Endothelial cell of umbilical vein (primary cell): ENCODE results near the gene C4orf54. TPM values are rescaled to one million over a fixed set of nuclear protein-coding genes. Genes with fewer than 3 reads are reported as not detected.

Experiments
- BruUV-seq: library from RNA; stranded (reverse); fragments of 400-500 nt; replicated peaks from 2 replicates; lab custom pipeline; 2021; lab: Mats Ljungman, UMichigan
- CTCF ChIA-PET: fragments of 300-600, 350-600 bp; sonication (Branson Sonifier 250); formaldehyde crosslinking; loops from one replicate; lab custom pipeline; 2021; ENCODE audit warnings: antibody characterized with exemption, inconsistent platforms; lab: Charles Lee
- POLR2A ChIA-PET: fragments of 300-600, 350-600 bp; sonication (Branson Sonifier 250); formaldehyde crosslinking; loops from one replicate; lab custom pipeline; 2021; ENCODE audit warnings: antibody characterized with exemption, inconsistent platforms; lab: Charles Lee
- DNase-seq: peaks from one replicate; pipeline ENCODE4 v3.0.0-alpha.2; 2011; ENCODE audit warnings: low read depth, low spot score
- FAIRE-seq: peaks from 2 replicates; lab custom pipeline; 2011; peaks lifted over from hg19 to GRCh38; lab: Jason Lieb, UNC
- H2AFZ ChIP-seq: 2 replicates; pipeline ENCODE4 v1.6.0; 2012; ENCODE audit warnings: low read depth, low read length, control low read depth, inconsistent platforms
- H3K27ac ChIP-seq: 2 replicates; pipeline ENCODE4 v1.5.1; 2011; ENCODE audit warnings: low read depth, mild to moderate bottlenecking, control low read depth, low read length, moderate library complexity; ENCODE audit not compliant: insufficient read depth
- H3K27me3 ChIP-seq, 2 experiments: 2 replicates each; pipeline versions ENCODE4 v1.6.0 to v1.6.1; 2011; ENCODE audit warnings: low read length in 2 of 2, mixed read lengths in 1 of 2; ENCODE audit not compliant: control insufficient read depth in 2 of 2, insufficient read depth in 2 of 2
- H3K36me3 ChIP-seq, 2 experiments: 2 replicates in 1 of 2; 3 replicates in 1 of 2; pipeline ENCODE4 v1.5.1; 2011; ENCODE audit warnings: low read length in 2 of 2, mild to moderate bottlenecking in 1 of 2, moderate library complexity in 1 of 2; ENCODE audit not compliant: control insufficient read depth in 2 of 2, insufficient read depth in 2 of 2; ENCODE audit errors: extremely low read depth in 1 of 2
- H3K4me1 ChIP-seq: 3 replicates; pipeline ENCODE4 v1.5.1; 2011; ENCODE audit warnings: mild to moderate bottlenecking, low read length; ENCODE audit not compliant: control insufficient read depth, insufficient read depth; ENCODE audit errors: extremely low read depth
- H3K4me2 ChIP-seq: 2 replicates; pipeline ENCODE4 v1.6.1; 2011; ENCODE audit warnings: low read length, control low read depth, mixed read lengths; ENCODE audit not compliant: insufficient read depth
- H3K4me3 ChIP-seq, 3 experiments: fragments of 200-600 bp in 1 of 3; sonication (generic), shearing (Covaris generic) in 1 of 3; replicated peaks in 1 of 3; 2 replicates each; pipeline ENCODE4 v1.5.1; 2011 to 2016; ENCODE audit warnings: control low read depth in 3 of 3, low read length in 3 of 3, mild to moderate bottlenecking in 2 of 3, inconsistent platforms in 1 of 3, low read depth in 1 of 3, moderate library complexity in 1 of 3; ENCODE audit not compliant: insufficient read depth in 1 of 3
- H3K79me2 ChIP-seq: 2 replicates; pipeline ENCODE4 v1.6.0; 2012; ENCODE audit warnings: low read length, inconsistent platforms; ENCODE audit not compliant: control insufficient read depth, insufficient read depth
- H3K9ac ChIP-seq: replicated peaks from 2 replicates; pipeline ENCODE3; 2011; ENCODE audit warnings: low read length, control low read depth; ENCODE audit not compliant: insufficient read depth; ENCODE audit errors: extremely low read depth
- H3K9me1 ChIP-seq: replicated peaks from 3 replicates; pipeline ENCODE4 v1.6.0; 2011; ENCODE audit warnings: mild to moderate bottlenecking, low read length; ENCODE audit not compliant: control insufficient read depth, insufficient read depth; ENCODE audit errors: extremely low read depth
- H3K9me3 ChIP-seq: replicated peaks from 2 replicates; pipeline ENCODE4 v1.5.1; 2012; ENCODE audit warnings: low read length, inconsistent platforms; ENCODE audit not compliant: control insufficient read depth, insufficient read depth
- H4K20me1 ChIP-seq: replicated peaks from 2 replicates; pipeline ENCODE3; 2011; ENCODE audit warnings: mild to moderate bottlenecking, low read length; ENCODE audit not compliant: control insufficient read depth, insufficient read depth; ENCODE audit errors: extremely low read depth
- CTCF ChIP-seq, 2 donors: IDR thresholded peaks; 1 replicate in 1 of 2; 2 replicates in 1 of 2; pipeline ENCODE4 v1.5.1; 2011; ENCODE audit warnings: low read length in 2 of 2, mild to moderate bottlenecking in 2 of 2, moderate library complexity in 2 of 2, control low read depth in 1 of 2, inconsistent platforms in 1 of 2, low read depth in 1 of 2; ENCODE audit not compliant: insufficient read depth in 1 of 2; ENCODE audit errors: extremely low read depth in 1 of 2
- EZH2 ChIP-seq: IDR thresholded peaks from 2 replicates; pipeline ENCODE4 v1.6.1; 2012; ENCODE audit warnings: borderline replicate concordance, low read depth, mild to moderate bottlenecking, moderate library complexity, low read length, inconsistent platforms; ENCODE audit not compliant: severe bottlenecking
- FOS ChIP-seq: IDR thresholded peaks from 2 replicates; pipeline ENCODE4 v1.6.1; 2011; ENCODE audit warnings: mild to moderate bottlenecking, low read length, moderate library complexity, borderline replicate concordance; ENCODE audit not compliant: insufficient read depth
- GATA2 ChIP-seq: IDR thresholded peaks from 2 replicates; pipeline ENCODE4 v1.7.0; 2011; ENCODE audit warnings: low read depth, mild to moderate bottlenecking, moderate library complexity, mixed read lengths, low read length; ENCODE audit not compliant: insufficient read length, insufficient read depth
- JUN ChIP-seq: IDR thresholded peaks from 2 replicates; pipeline ENCODE4 v1.6.1; 2011; ENCODE audit warnings: borderline replicate concordance, low read depth; ENCODE audit not compliant: insufficient read length, insufficient read depth
- MAX ChIP-seq: IDR thresholded peaks from 2 replicates; pipeline ENCODE4 v1.6.1; 2011; ENCODE audit not compliant: insufficient read depth, insufficient read length
- MYC ChIP-seq: IDR thresholded peaks from one replicate; pipeline ENCODE4 v1.6.1; 2011; ENCODE audit warnings: mild to moderate bottlenecking, low read depth, low read length
- POLR2A ChIP-seq: IDR thresholded peaks from 2 replicates; pipeline ENCODE4 v1.6.1; 2012; ENCODE audit warnings: low read depth, mild to moderate bottlenecking, control low read depth, low read length
- POLR2AphosphoS5 ChIP-seq: IDR thresholded peaks from 2 replicates; pipeline ENCODE4 v1.6.1; 2012; ENCODE audit warnings: low read depth, mild to moderate bottlenecking, control low read depth, low read length, moderate library complexity; ENCODE audit not compliant: insufficient read depth
- dilution Hi-C: fragments of 300-500 bp; cut with MboI; formaldehyde crosslinking; loops from one replicate; pipeline ENCODE4 v1.15.0; 2019; ENCODE audit warnings: low sequenced_read_pairs; ENCODE audit not compliant: extremely low pct_ligation_motif_present
- intact Hi-C: fragments of 100-400 bp; cut with micrococcal nuclease; formaldehyde crosslinking; loops from one replicate; pipeline ENCODE4 v1.10.0; 2022
- polyA plus RNA-seq, 4 experiments: library from polyadenylated mRNA; depleted of rRNA in 3 of 4; stranded (reverse) in 3 of 4; unstranded in 1 of 4; fragments of >200 nt; gene quantifications; 2 replicates each; pipeline versions ENCODE4 v1.2.1 to v1.2.3, GENCODE V29; 2011 to 2012; ENCODE audit warnings: missing spikeins in 1 of 4
- total RNA-seq: library from RNA; stranded (reverse); gene quantifications from 2 replicates; pipeline ENCODE4 v1.2.3, GENCODE V29; 2021

The C4orf54 gene
- total and polyA plus RNA-seq, 2 donors (not counting 3 experiments of a cell fraction or from before 2014, with no cell fraction given), result not detected

GRCh38 chr4:99705891-99706290 is 48.3 kb upstream of the C4orf54 start:
- ChIA-PET CTCF (no interaction called here), POLR2A (no interaction called here)
- TF ChIP-seq CTCF (IDR thresholded peaks at IDR 0.05; ENCODE audit: extremely low read depth in 1 of 2, insufficient read depth in 1 of 2, low read depth in 1 of 2, low read length in 2 of 2) (no peak), JUN (no peak), POLR2A (no peak), GATA2 (no peak), EZH2 (no peak), MAX (no peak), FOS (no peak), MYC (no peak), POLR2AphosphoS5 (no peak)
- H3K9me1 ChIP-seq, result no peaks in the 10 kb centered on the region
- BruUV-seq, result no TSS peak
- no peak for DNase-seq
- H3K36me3 ChIP-seq, result no peaks in the 10 kb centered on the region
- H3K9me3 ChIP-seq, result no peaks in the 10 kb centered on the region
- H3K4me1 ChIP-seq, result no peaks in the 10 kb centered on the region
- H3K79me2 ChIP-seq, result no peaks in the 10 kb centered on the region
- no peak overlapping the region for H3K4me2 ChIP-seq
- dilution Hi-C loops (no loop called here), intact Hi-C loops (no loop called here)
- H3K4me3 ChIP-seq, result no peak overlapping the region
- H3K27me3 ChIP-seq, result no peaks in the 10 kb centered on the region
- H2AFZ ChIP-seq, result no peak overlapping the region
- no peak overlapping the region for H3K27ac ChIP-seq
- no peak overlapping the region for H3K9ac ChIP-seq
- H4K20me1 ChIP-seq, result no peaks in the 10 kb centered on the region
- FAIRE-seq, result no peak
